Measurements from ENCODE around the gene BFSP1.

Gene BFSP1

GRCh38 chr20:17557675-17558006 is 26.5 kb upstream of the BFSP1 start:
- peak; percentile 71 for DNase-seq (ENCODE audit: low spot score)

GRCh38 chr20:17556837-17557674 is 25.9 kb upstream of the BFSP1 start:
- DNase-seq (ENCODE audit: low spot score): peak; percentile 36

GRCh38 chr20:17555106-17555505 is 23.9 kb upstream of the BFSP1 start:
- no peak for DNase-seq (ENCODE audit: low spot score)

GRCh38 chr20:17549131-17549530 is 18.0 kb upstream of the BFSP1 start:
- no peak for DNase-seq (ENCODE audit: low spot score)

- DNase-seq (ENCODE audit: low spot score): no peak
Measured at GRCh38 chr20:17545127-17545526, 13.9 kb upstream of the BFSP1 start.

GRCh38 chr20:17543531-17544131 is 12.5 kb upstream of the BFSP1 start:
- no peak for DNase-seq (ENCODE audit: low spot score)

- DNase-seq (ENCODE audit: low spot score): no peak
Measured at GRCh38 chr20:17542993-17543412, 11.8 kb upstream of the BFSP1 start.

GRCh38 chr20:17542481-17542880 is 11.3 kb upstream of the BFSP1 start:
- DNase-seq (ENCODE audit: low spot score): no peak

- DNase-seq (ENCODE audit: low spot score): no peak
Measured at GRCh38 chr20:17541996-17542395, 10.8 kb upstream of the BFSP1 start.

GRCh38 chr20:17541596-17541995 is 10.4 kb upstream of the BFSP1 start:
- DNase-seq (ENCODE audit: low spot score): no peak

GRCh38 chr20:17538517-17539170 is 7.5 kb upstream of the BFSP1 start:
- peak; percentile 74 for DNase-seq (ENCODE audit: low spot score)

- no peak for DNase-seq (ENCODE audit: low spot score)
Measured at GRCh38 chr20:17537959-17538358, 6.8 kb upstream of the BFSP1 start.

- DNase-seq (ENCODE audit: low spot score): peak; percentile 93
Measured at GRCh38 chr20:17536944-17537444, 5.8 kb upstream of the BFSP1 start.

GRCh38 chr20:17534077-17534476 is 2.9 kb upstream of the BFSP1 start:
- no peak for DNase-seq (ENCODE audit: low spot score)

GRCh38 chr20:17533396-17533795 is 2.2 kb upstream of the BFSP1 start:
- DNase-seq (ENCODE audit: low spot score): peak; percentile 78

GRCh38 chr20:17531665-17532025 is 466 bp upstream of the BFSP1 start:
- no peak for DNase-seq (ENCODE audit: low spot score)

- DNase-seq (ENCODE audit: low spot score): no peak
Measured at GRCh38 chr20:17530153-17530552, 1.0 kb downstream of the BFSP1 start.

- DNase-seq (ENCODE audit: low spot score): no peak
Measured at GRCh38 chr20:17529586-17529985, 1.6 kb downstream of the BFSP1 start.

- peak; percentile 84 for DNase-seq (ENCODE audit: low spot score)
Measured at GRCh38 chr20:17525650-17526049, 5.5 kb downstream of the BFSP1 start.

GRCh38 chr20:17525132-17525531 is 6.0 kb downstream of the BFSP1 start:
- no peak for DNase-seq (ENCODE audit: low spot score)

GRCh38 chr20:17524560-17524959 is 6.6 kb downstream of the BFSP1 start:
- no peak for DNase-seq (ENCODE audit: low spot score)

- DNase-seq (ENCODE audit: low spot score): no peak
Measured at GRCh38 chr20:17523326-17523725, 7.9 kb downstream of the BFSP1 start.

GRCh38 chr20:17522528-17522927 is 8.7 kb downstream of the BFSP1 start:
- no peak for DNase-seq (ENCODE audit: low spot score)
